Measurements from ENCODE around the gene ENTREP3.

ENTREP3 gene

GRCh38 chr1:155198547-155198906, 56.8 kb downstream of the ENTREP3 start:
- DNase-seq, result no peak

- DNase-seq, result no peak
These were observed 57.3 kb downstream of the ENTREP3 start for GRCh38 chr1:155197901-155198546.
